ENCODE results near the gene GRID1. TPM values are rescaled to one million over a fixed set of nuclear protein-coding genes. Genes with fewer than 3 reads are reported as not detected.

GRID1 gene
- total RNA-seq, 4 donors from 2014 or later, result 17.2 to 28.1 (median 23.6) TPM

GRCh38 chr10:86124734-86125133, 241.9 kb downstream of the GRID1 start:
- no peak for DNase-seq
- no peak overlapping the region for H3K27ac ChIP-seq
- H3K9me3 ChIP-seq, result no peaks in the 10 kb centered on the region
- intact Hi-C loops (cut with DNase I), result no loop called here
- WGBS, 2 donors, result 91 to 92% methylated on average over 4 of the region's 4 CpGs
- no peak overlapping the region for H3K4me3 ChIP-seq (replicated peaks in 1 of 3)
- TF ChIP-seq CTCF (IDR thresholded peaks at IDR 0.05) (no peak), POLR2A (IDR thresholded peaks at IDR 0.05) (no peak)
- H3K4me1 ChIP-seq, result no peaks in the 10 kb centered on the region
- H3K27me3 ChIP-seq, result no peaks in the 10 kb centered on the region
- H3K36me3 ChIP-seq, result no peaks in the 10 kb centered on the region

DNA sequence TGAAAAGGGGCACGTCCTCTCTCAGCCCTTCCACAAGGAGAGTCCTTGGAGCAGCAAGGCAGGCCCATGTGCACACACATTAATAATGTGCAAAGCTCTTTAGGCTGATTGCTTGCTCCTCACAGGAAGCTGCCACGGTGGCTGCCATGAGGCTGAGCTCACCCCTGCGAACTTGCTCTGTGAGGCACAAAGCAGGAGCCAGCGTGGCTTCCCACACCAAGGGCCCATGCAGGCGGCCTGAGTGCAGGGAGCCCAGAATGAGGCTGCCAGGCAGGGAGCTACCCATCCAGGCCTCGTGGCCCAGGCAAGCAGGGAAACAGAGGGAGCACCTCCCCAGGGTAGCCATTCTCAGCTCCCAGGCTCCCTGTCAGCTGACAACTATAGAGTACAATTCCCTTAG, 242.9 kb downstream of the GRID1 start:
- 71 to 83% methylated on average over 1 to 6 of the region's 6 CpGs for WGBS, 2 donors
- TF ChIP-seq CTCF (IDR thresholded peaks at IDR 0.05) (no peak), POLR2A (IDR thresholded peaks at IDR 0.05) (no peak)
- no peak for DNase-seq
- H3K27ac ChIP-seq, result no peak overlapping the region
- no peaks in the 10 kb centered on the region for H3K36me3 ChIP-seq
- no peaks in the 10 kb centered on the region for H3K27me3 ChIP-seq
- no peaks in the 10 kb centered on the region for H3K9me3 ChIP-seq
- no peak overlapping the region for H3K4me3 ChIP-seq (replicated peaks in 1 of 3)
- intact Hi-C loops (cut with DNase I), result no loop called here
- H3K4me1 ChIP-seq, result no peaks in the 10 kb centered on the region

DNA sequence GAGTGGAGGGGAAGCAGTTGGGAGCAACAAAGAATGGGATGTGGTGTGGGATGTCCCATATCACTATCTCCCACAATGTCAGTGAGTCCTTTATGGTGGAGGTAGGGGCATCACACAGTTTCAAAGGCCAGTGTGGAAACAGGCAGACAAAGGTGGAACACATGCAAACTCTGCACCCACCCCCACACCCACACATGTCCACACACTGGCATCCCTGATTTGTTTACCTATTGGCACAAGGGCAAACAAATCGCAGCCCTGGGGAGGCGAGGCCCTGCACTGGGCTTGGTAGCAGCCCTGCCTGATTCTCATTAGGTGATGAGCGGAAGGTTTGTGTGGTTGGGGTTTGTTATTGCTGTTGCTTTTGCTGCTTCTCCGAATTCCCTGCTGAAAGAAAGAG, 243.3 kb downstream of the GRID1 start:
- WGBS, 2 donors, result 93 to 96% methylated on average over 4 of the region's 4 CpGs
- Histone ChIP-seq H3K27me3 (no peaks in the 10 kb centered on the region), H3K36me3 (no peaks in the 10 kb centered on the region), H3K9me3 (no peaks in the 10 kb centered on the region), H3K4me1 (no peaks in the 10 kb centered on the region), H3K27ac (no peak overlapping the region), H3K4me3 (replicated peaks in 1 of 3) (no peak overlapping the region)
- intact Hi-C loops (cut with DNase I), result no loop called here
- no peak for DNase-seq
- TF ChIP-seq CTCF (IDR thresholded peaks at IDR 0.05), result no peak
- no peak for TF ChIP-seq POLR2A (IDR thresholded peaks at IDR 0.05)

DNA sequence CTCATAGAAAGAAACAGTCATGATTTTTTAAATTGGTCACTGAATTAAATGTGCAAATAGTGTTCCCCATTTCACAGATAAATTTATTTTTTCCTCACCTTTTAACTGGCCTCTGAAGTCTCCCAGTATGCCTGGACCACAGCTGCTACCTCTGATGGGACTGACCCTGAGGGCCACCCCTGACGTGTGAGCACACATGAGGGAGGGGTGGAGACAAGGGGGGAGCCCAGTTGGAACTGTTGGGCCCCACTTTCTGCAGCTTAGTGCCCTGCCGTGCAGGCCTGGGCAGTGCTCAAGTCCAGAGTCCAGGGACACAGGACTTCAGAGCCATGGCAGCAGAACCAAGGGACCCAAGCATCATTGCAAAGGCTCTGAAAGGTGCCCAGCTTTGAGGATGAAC, 243.9 kb downstream of the GRID1 start:
- H3K27me3 ChIP-seq, result no peaks in the 10 kb centered on the region
- DNase-seq, result no peak
- no peaks in the 10 kb centered on the region for H3K9me3 ChIP-seq
- H3K4me1 ChIP-seq, result no peaks in the 10 kb centered on the region
- no peak overlapping the region for H3K27ac ChIP-seq
- WGBS, 2 donors, result 72 to 97% methylated on average over 2 of the region's 2 CpGs
- intact Hi-C loops (cut with DNase I), result no loop called here
- no peaks in the 10 kb centered on the region for H3K36me3 ChIP-seq
- TF ChIP-seq CTCF (IDR thresholded peaks at IDR 0.05), result no peak
- TF ChIP-seq POLR2A (IDR thresholded peaks at IDR 0.05), result no peak
- no peak overlapping the region for H3K4me3 ChIP-seq (replicated peaks in 1 of 3)

DNA sequence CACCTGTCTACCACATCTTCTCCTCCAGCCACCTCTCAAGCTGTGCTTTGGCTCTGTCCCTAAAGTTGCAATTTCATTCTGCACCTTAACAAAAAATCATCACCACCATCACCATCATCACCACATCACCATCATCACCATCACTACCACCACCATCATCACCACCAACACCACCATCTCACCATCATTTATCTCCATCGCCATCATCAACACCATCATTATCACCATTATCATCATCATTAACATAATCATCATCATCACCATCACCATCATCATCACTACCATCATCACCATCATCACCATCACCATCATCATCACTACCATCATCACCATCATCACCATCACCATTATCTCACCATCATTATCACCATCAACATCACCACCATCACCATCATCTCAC, 245.4 kb downstream of the GRID1 start:
- H3K4me3 ChIP-seq (replicated peaks in 1 of 3), result no peak overlapping the region
- H3K27me3 ChIP-seq, result no peaks in the 10 kb centered on the region
- no peaks in the 10 kb centered on the region for H3K4me1 ChIP-seq
- TF ChIP-seq POLR2A (IDR thresholded peaks at IDR 0.05) (no peak), CTCF (IDR thresholded peaks at IDR 0.05) (no peak)
- H3K36me3 ChIP-seq, result no peaks in the 10 kb centered on the region
- no peaks in the 10 kb centered on the region for H3K9me3 ChIP-seq
- no peak for DNase-seq
- H3K27ac ChIP-seq, result no peak overlapping the region
- intact Hi-C loops (cut with DNase I), result no loop called here
- WGBS, 2 donors, result 92 to 96% methylated on average over 1 of the region's 1 CpG

Data from thyroid gland (tissue), 4 donors.